Stimulated activated CD8-positive, alpha-beta memory T cell treated with anti-CD3 and anti-CD28 coated beads, Interleukin-7, amount 100 ng/mL, for 24 hours (primary cell): ENCODE results near the gene CDCA3.

Source experiments
- DNase-seq: peaks from one replicate; pipeline ENCODE4 v3.0.0-alpha.2; 2020; ENCODE audit warnings: low read depth

The CDCA3 gene

DNA sequence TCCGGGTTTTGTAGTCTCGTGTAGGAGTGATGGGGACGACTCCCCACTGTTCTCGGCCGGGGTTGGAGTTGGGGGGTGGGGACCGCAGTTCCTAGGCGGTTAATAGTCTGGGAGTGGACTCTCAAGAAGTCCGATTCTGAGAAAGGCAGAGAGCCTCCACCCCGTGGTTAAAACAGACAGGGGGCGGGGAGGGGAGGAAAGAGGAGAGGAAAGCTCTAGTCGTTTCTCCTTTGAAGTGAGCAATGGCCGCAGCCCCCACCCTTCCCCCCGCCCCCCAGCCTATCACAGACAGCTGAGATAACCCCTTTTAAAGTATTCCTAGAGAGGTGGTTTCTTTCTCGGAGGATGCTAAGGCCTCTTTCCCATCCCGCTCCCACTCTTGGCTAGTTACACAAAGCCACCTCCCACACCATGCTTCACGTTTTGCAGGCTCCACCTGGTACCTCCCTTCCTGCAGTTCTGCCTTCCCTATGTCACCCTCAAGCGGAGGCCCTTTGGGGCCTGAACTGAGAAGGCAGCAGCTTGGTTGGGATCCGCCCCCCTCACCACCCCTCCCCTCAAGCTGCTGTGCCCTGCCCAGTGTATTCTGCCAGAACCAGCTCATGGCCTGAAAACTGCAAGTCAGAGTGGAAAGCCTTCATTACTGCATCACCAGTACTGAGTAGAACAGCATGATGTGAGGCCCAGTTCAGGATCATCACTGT is 1.7 kb upstream of the CDCA3 start:
- peak; percentile 56 for DNase-seq

- peak; percentile 93 for DNase-seq
Observed at GRCh38 chr12:6851921-6852650, 1.0 kb upstream of the CDCA3 start, which contains the start of gene USP5. USP5 (plus strand) TSS chr12:6852150; CDS start chr12:6852180, 30 bp downstream.

- DNase-seq = no peak
Observed at GRCh38 chr12:6850796-6851152, 312 bp downstream of the CDCA3 start.

DNA sequence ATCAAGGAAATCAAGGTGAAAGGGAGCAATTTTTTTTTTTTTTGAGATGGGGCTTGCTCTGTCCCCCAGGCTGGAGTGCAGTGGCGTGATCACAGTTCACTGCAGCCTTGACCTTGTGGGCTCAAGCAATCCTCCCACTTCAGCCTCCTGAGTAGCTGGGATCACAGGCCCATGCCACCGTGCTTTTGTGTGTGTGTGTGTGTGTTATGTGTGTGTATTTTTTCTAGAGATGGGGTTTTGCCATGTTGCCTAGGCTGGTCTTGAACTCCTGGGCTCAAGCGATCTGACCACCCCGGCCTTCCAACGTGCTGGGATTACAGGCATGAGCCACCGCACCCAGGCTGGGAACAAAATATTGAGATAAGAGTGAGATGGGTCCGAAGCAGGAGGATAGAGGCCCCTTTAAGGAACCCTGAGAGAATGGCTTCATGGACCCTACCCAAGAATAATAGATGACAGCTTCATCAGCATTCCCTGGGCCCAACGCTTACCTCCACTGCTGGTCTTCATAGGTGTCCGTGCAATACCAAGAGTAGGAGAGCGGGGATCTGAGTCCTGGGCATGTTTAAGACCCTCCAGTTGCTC is 1.0 kb downstream of the CDCA3 start:
- no peak for DNase-seq

GRCh38 chr12:6849427-6849826 is 1.7 kb downstream of the CDCA3 start:
- DNase-seq = no peak

DNA sequence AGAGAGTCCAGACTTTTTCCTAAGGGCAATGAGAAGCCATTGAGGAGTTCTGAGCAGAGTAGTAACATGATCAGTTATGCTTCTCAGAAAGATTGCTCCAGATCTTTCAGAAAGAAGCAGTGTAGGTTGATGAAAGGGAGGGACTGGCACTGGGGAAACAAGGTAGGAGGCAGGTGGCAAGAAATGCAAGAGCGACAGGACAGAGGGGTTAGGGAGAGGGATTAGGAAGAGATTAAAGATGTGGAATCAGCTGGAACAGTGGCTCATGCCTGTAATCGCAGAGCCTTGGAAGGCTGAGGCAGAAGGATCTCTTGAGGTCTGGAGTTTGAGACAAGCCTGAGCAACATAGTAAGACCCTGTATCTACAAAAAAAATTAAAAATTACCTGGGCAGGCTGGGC is 3.4 kb downstream of the CDCA3 start:
- DNase-seq = no peak

- DNase-seq = no peak
Observed at GRCh38 chr12:6846316-6846869, 4.7 kb downstream of the CDCA3 start.

DNA sequence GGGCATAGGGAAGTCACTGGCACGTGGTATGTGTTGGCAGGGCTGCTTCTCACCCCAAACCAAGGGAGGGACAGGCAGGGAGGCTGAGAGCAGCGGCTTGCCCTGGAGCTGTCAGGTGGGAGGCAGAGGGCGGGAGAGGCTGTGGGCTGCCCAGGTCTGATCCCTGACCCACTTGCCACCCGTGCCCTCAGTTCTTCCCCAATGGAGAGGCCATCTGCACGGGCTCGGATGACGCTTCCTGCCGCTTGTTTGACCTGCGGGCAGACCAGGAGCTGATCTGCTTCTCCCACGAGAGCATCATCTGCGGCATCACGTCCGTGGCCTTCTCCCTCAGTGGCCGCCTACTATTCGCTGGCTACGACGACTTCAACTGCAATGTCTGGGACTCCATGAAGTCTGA is 5.7 kb downstream of the CDCA3 start:
- DNase-seq = no peak

DNA sequence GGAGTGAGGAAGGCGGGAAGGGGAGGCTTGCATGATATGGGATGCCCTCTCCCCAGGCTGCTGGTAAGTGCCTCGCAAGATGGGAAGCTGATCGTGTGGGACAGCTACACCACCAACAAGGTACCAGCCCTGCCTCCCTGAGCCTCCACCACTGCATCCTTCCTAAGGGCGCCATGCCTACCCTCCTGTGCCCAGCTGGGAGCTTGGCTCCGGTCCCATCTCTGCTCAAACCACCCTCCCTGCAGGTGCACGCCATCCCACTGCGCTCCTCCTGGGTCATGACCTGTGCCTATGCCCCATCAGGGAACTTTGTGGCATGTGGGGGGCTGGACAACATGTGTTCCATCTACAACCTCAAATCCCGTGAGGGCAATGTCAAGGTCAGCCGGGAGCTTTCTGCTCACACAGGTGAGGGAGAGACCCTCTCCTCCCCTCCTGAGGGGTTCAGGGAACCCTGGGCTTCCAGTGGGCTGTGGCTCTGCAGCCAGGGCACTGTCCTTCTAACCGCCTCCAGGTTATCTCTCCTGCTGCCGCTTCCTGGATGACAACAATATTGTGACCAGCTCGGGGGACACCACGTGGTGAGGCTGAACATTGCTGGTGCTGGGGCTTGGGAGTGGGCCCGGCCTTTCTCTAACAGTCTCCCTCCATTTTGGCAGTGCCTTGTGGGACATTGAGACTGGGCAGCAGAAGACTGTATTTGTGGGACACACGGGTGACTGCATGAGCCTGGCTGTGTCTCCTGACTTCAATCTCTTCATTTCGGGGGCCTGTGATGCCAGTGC is 7.8 kb downstream of the CDCA3 start:
- DNase-seq = no peak

- no peak for DNase-seq
Observed at GRCh38 chr12:6842075-6842474, 9.0 kb downstream of the CDCA3 start.

- DNase-seq = no peak
Observed at GRCh38 chr12:6840761-6841515, 10.1 kb downstream of the CDCA3 start, which contains the start of gene GNB3. GNB3 (plus strand) TSS chr12:6840925; CDS start chr12:6841288, 363 bp downstream.

DNA sequence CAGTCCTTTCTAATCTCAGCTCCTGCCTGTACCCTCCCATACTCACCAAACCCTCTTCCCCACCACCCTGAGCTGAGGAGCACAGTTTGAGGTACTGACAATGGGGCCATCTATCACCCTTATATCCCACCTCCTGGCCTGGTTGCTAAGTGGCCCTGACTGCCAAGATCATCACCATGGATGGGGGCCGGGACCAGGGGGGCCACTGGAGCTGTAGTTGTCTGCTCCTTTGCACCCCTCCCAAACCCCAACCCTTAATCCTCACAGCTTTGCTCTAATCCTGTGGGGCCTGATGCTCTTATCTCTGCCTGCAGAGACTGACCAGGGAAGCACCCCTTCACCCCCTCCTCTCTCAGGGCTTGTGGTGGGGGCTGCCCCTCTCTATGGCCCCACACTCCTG is 10.8 kb downstream of the CDCA3 start:
- no peak for DNase-seq

DNA sequence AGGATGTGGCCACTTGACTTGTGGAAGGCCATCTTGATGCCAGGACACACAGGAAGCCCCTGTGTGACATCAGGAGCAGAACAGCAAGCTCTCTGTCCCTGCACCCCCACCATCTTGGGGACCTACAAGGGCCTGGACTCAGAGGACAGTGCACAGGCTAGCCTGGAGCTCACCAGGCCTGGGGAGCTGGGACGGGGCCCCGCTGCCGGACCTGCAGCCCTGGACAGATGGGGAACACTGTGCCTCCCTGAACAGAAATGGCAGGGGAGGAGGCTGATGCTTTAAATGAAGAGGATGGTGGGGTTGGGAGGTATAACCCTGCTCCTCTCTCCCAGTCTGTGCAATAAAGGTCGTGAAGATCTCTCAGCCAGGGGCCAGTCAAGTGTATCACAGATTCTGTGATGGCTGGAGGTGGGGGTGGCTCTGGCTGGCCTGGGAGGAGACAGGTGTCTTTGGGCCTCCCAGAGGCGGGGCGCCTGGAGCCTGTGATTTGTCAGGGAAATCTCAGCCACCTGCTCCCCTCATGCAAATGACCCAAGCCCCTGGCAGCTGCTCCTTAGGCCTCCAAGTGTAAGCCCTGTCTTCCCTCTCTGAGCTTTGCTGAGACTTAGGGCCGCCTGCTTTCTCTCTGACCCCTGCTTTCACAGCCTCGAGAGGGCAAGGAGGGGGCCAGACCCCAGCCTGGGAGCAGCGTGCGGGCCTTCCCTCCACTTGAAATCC is 11.4 kb downstream of the CDCA3 start:
- no peak for DNase-seq

GRCh38 chr12:6838854-6839253 is 12.2 kb downstream of the CDCA3 start:
- no peak for DNase-seq

- no peak for DNase-seq
Observed at GRCh38 chr12:6837370-6838060, 13.6 kb downstream of the CDCA3 start.

GRCh38 chr12:6836851-6837250 is 14.2 kb downstream of the CDCA3 start:
- no peak for DNase-seq

DNA sequence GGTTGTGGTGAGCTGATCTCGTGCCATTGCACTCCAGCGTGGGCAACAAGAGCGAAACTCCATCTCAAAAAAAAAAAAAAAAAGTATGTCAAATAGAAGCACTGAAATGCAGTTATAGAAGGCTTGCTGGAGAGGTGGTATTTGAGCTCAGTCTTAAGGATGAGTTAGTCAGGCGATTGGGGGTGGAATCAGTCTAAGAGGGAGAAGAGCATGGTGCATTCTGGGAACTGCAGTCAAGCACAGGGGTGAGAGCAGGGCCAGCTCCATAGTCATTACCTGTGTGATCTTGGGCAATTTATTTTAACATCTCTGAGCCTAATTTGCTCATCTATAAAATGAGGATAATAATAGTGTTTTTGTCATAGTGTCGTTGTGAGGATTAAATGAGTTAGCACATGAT is 16.2 kb downstream of the CDCA3 start:
- no peak for DNase-seq

GRCh38 chr12:6834254-6834653 is 16.8 kb downstream of the CDCA3 start:
- no peak for DNase-seq

GRCh38 chr12:6833189-6833890 is 17.7 kb downstream of the CDCA3 start:
- DNase-seq = no peak
